Activated CD8-positive, alpha-beta T cell treated with anti-CD3 and anti-CD28 coated beads, Interleukin-2, amount 10 ng/mL, durations not matched to agents 7 days and 5 days (primary cell): ENCODE measurements around the gene EID2. TPM values are rescaled to one million over a fixed set of nuclear protein-coding genes. Genes with fewer than 3 reads are reported as not detected.

ENCODE experiments used
- ATAC-seq: fragments of 150-1000 bp; cut with Tn5 transposase; one replicate; pipeline ENCODE4 v1.10.0; 2021; ENCODE audit warnings: moderate library complexity
- CTCF ChIA-PET: fragments of 350-600 bp; sonication (Branson Sonifier 250); formaldehyde crosslinking; loops from one replicate; lab custom pipeline; 2021; ENCODE audit warnings: antibody characterized with exemption; lab: Charles Lee
- POLR2A ChIA-PET: fragments of 350-600 bp; sonication (Branson Sonifier 250); formaldehyde crosslinking; loops from one replicate; lab custom pipeline; 2021; ENCODE audit warnings: antibody characterized with exemption; lab: Charles Lee
- DNase-seq: peaks from one replicate; pipeline ENCODE4 v3.0.0-alpha.2; 2020
- H3K27ac Mint-ChIP-seq: one replicate; pipeline ENCODE4 v1.8.0; 2021; ENCODE audit warnings: mild to moderate bottlenecking, mixed read lengths
- H3K27me3 Mint-ChIP-seq: one replicate; pipeline ENCODE4 v1.8.0; 2021; ENCODE audit warnings: low read depth, mixed read lengths
- H3K36me3 Mint-ChIP-seq: one replicate; pipeline ENCODE4 v1.8.0; 2021; ENCODE audit warnings: low read depth, mixed read lengths
- H3K4me1 Mint-ChIP-seq: one replicate; pipeline ENCODE4 v1.8.0; 2021; ENCODE audit warnings: low read depth, mixed read lengths
- H3K4me3 Mint-ChIP-seq: one replicate; pipeline ENCODE4 v1.8.0; 2021; ENCODE audit warnings: mild to moderate bottlenecking, mixed read lengths
- H3K9me3 Mint-ChIP-seq: one replicate; pipeline ENCODE4 v1.8.0; 2022; ENCODE audit warnings: mixed read lengths; ENCODE audit not compliant: insufficient read depth
- total RNA-seq, 2 experiments: library from RNA; stranded (reverse); gene quantifications; one replicate each; pipeline ENCODE4 v1.2.3, GENCODE V29; 2021

EID2 gene
- total RNA-seq, 2 experiments from 2014 or later = 18.9 to 19.9 TPM

DNA sequence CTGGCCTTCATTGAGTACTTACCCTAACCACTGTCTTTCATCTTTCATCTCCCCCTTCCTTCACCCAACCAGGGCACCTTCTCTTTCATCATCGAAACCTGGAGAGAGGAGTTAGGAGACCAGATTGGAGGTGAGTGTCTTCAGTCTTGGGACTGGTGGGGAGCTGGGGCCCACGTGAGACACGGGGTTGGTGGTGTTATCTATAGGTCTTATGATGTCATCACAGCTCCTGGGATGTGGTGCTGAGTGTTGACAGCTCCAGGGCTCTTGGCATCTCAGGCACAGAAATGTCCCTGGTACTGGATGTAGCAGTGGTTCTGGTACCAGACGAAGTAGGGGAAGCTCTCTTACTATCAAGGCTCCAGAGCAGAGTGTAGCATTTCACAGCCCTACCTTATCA lies 39.4 kb downstream of the EID2 start:
- ChIA-PET CTCF (interaction anchor here (0.6 to 1.2 kb wide), 5 partner anchors 26 to 109 kb away, joined by 3 to 4 read pairs (median 3); partner anchors contain the start of gene EID2B), POLR2A (no interaction called here)
- H3K9me3 Mint-ChIP-seq = no peaks in the 10 kb centered on the region
- peaks cover 27% of the 10 kb centered on the region for H3K4me1 Mint-ChIP-seq
- DNase-seq (no peak), ATAC-seq (no peak)
- H3K27ac Mint-ChIP-seq = no peak overlapping the region
- peaks cover 59% of the 10 kb centered on the region for H3K27me3 Mint-ChIP-seq
- no peak overlapping the region for H3K4me3 Mint-ChIP-seq
- peaks cover 2% of the 10 kb centered on the region for H3K36me3 Mint-ChIP-seq

DNA sequence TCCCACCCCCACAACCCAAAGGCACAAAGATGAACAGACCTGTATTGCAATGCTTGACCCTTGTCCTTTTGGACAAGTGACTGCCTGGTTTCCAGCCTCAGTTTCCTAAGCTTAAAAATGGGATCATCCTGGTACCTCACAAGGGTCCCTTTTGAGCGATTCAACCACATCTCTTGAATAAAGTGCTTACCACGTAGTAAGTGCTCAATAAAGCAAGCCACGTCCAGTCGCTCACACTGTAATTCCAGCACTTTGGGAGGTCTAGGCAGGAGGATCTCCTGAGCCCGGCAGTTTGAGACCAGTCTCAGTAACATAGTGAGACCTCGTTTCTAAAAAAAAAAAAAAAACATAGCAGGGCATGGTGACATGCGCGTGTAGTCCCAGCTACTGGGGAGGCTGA lies 40.0 kb downstream of the EID2 start:
- POLR2A ChIA-PET = no interaction called here

GRCh38 chr19:39498798-39499642 lies 40.9 kb downstream of the EID2 start, which contains the start of gene DLL3:
TSS of gene DLL3 (plus strand) at chr19:39498947. CDS start at chr19:39498975, 28 bp downstream.
- POLR2A ChIA-PET = interaction anchor here (0.7 to 1.6 kb wide), 4 partner anchors 13 to 63 kb away, joined by 3 read pairs; partner anchors contain the start of gene RPS16
- Mint-ChIP-seq H3K4me3 (peak within 1 kb of the TSS; percentile 18), H3K27me3 (peaks cover 51% of the 10 kb centered on the region), H3K4me1 (peaks cover 27% of the 10 kb centered on the region), H3K36me3 (peaks cover 2% of the 10 kb centered on the region), H3K9me3 (no peaks in the 10 kb centered on the region), H3K27ac (no peak within 1 kb of the TSS)
- DNase-seq (no peak), ATAC-seq (no peak)
- CTCF ChIA-PET = interaction anchor here (1.0 to 2.5 kb wide), 2 partner anchors 20 to 25 kb away, joined by 3 to 6 read pairs; no protein-coding TSS in a partner anchor

More for the DNA sequence above, 40.0 kb downstream of the EID2 start:
- Mint-ChIP-seq H3K4me3 (no peak overlapping the region), H3K4me1 (peaks cover 27% of the 10 kb centered on the region), H3K36me3 (peaks cover 2% of the 10 kb centered on the region), H3K27me3 (peaks cover 58% of the 10 kb centered on the region), H3K9me3 (no peaks in the 10 kb centered on the region), H3K27ac (no peak overlapping the region)
- ATAC-seq (no peak), DNase-seq (no peak)
- CTCF ChIA-PET = interaction anchor here (0.6 to 1.0 kb wide), 3 partner anchors 19 to 32 kb away, joined by 3 read pairs; no protein-coding TSS in a partner anchor

GRCh38 chr19:39497996-39498797 lies 41.8 kb downstream of the EID2 start:
- Mint-ChIP-seq H3K4me1 (peaks cover 20% of the 10 kb centered on the region), H3K9me3 (no peaks in the 10 kb centered on the region), H3K36me3 (peaks cover 2% of the 10 kb centered on the region), H3K27me3 (peaks cover 42% of the 10 kb centered on the region), H3K27ac (no peak overlapping the region), H3K4me3 (peak overlapping the region; percentile 0)
- POLR2A ChIA-PET = interaction anchor here (0.7 to 1.6 kb wide), 3 partner anchors 12 to 63 kb away, joined by 3 read pairs; partner anchors contain the start of gene RPS16
- DNase-seq = peak; percentile 35
- CTCF ChIA-PET = interaction anchor here (0.5 to 2.5 kb wide), 8 partner anchors 10 to 941 kb away, joined by 3 to 6 read pairs (median 4); partner anchors contain the start of gene EID2B
- ATAC-seq = peak; percentile 34

GRCh38 chr19:39497701-39497995 lies 42.3 kb downstream of the EID2 start:
- CTCF ChIA-PET = interaction anchor here (0.5 to 2.5 kb wide), 8 partner anchors 10 to 941 kb away, joined by 3 to 6 read pairs (median 4); partner anchors contain the start of gene EID2B

GRCh38 chr19:39496063-39496462 lies 43.9 kb downstream of the EID2 start:
- H3K4me3 Mint-ChIP-seq = no peak overlapping the region
- POLR2A ChIA-PET = no interaction called here

More at GRCh38 chr19:39497701-39497995, 42.3 kb downstream of the EID2 start:
- Mint-ChIP-seq H3K4me3 (no peak overlapping the region), H3K27me3 (peaks cover 42% of the 10 kb centered on the region), H3K27ac (no peak overlapping the region), H3K9me3 (no peaks in the 10 kb centered on the region), H3K36me3 (peaks cover 4% of the 10 kb centered on the region), H3K4me1 (peaks cover 16% of the 10 kb centered on the region)
- DNase-seq = no peak
- POLR2A ChIA-PET = interaction anchor here (1.6 kb wide), 1 partner anchor 12 kb away, joined by 3 read pairs; no protein-coding TSS in a partner anchor
- no peak for ATAC-seq

DNA sequence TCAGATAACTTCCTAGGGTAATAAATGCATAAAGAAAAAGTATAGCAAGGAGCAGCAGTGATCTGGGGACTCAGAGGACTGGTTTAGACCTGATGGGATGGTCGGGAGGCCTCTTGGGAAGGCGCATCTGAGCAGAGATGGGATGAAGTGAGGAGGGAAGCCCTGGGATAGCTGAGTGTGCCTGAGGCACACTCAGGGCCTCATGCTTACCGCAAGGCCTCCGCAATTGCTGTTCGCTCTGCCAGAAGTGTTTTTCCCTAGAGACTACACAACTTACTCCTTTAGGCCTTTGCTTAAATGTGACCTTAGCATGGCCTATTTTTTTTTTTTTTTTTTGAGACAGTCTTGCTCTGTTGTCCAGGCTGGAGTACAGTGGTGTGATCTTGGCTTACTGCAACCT lies 45.3 kb downstream of the EID2 start:
- Mint-ChIP-seq H3K27ac (no peak overlapping the region), H3K9me3 (no peaks in the 10 kb centered on the region), H3K27me3 (peaks cover 28% of the 10 kb centered on the region), H3K4me3 (no peak overlapping the region), H3K36me3 (peaks cover 6% of the 10 kb centered on the region), H3K4me1 (peaks cover 14% of the 10 kb centered on the region)
- no peak for ATAC-seq
- ChIA-PET POLR2A (no interaction called here), CTCF (no interaction called here)
- DNase-seq = no peak

More at GRCh38 chr19:39496063-39496462, 43.9 kb downstream of the EID2 start:
- Mint-ChIP-seq H3K4me1 (peaks cover 16% of the 10 kb centered on the region), H3K27me3 (peaks cover 38% of the 10 kb centered on the region), H3K36me3 (peaks cover 4% of the 10 kb centered on the region), H3K27ac (no peak overlapping the region), H3K9me3 (no peaks in the 10 kb centered on the region)
- CTCF ChIA-PET = interaction anchor here (1.0 to 1.4 kb wide), 3 partner anchors 16 to 21 kb away, joined by 3 to 4 read pairs (median 3); partner anchors contain the start of gene TIMM50
- ATAC-seq (no peak), DNase-seq (no peak)

GRCh38 chr19:39492788-39493187 lies 47.2 kb downstream of the EID2 start:
- Mint-ChIP-seq H3K36me3 (peaks cover 18% of the 10 kb centered on the region), H3K27me3 (peaks cover 13% of the 10 kb centered on the region), H3K4me3 (no peak overlapping the region), H3K4me1 (no peaks in the 10 kb centered on the region), H3K9me3 (no peaks in the 10 kb centered on the region), H3K27ac (no peak overlapping the region)
- DNase-seq (no peak), ATAC-seq (no peak)
- ChIA-PET POLR2A (no interaction called here), CTCF (no interaction called here)

GRCh38 chr19:39492225-39492624 lies 47.7 kb downstream of the EID2 start:
- DNase-seq (no peak), ATAC-seq (no peak)
- POLR2A ChIA-PET = no interaction called here
- Mint-ChIP-seq H3K27ac (no peak overlapping the region), H3K36me3 (peaks cover 19% of the 10 kb centered on the region), H3K4me3 (no peak overlapping the region), H3K4me1 (no peaks in the 10 kb centered on the region), H3K9me3 (no peaks in the 10 kb centered on the region), H3K27me3 (peaks cover 8% of the 10 kb centered on the region)
- CTCF ChIA-PET = no interaction called here

- Mint-ChIP-seq H3K4me3 (no peak overlapping the region), H3K4me1 (no peaks in the 10 kb centered on the region), H3K36me3 (peaks cover 23% of the 10 kb centered on the region), H3K27ac (no peak overlapping the region), H3K9me3 (no peaks in the 10 kb centered on the region), H3K27me3 (no peaks in the 10 kb centered on the region)
- ChIA-PET POLR2A (no interaction called here), CTCF (no interaction called here)
- DNase-seq (no peak), ATAC-seq (no peak)
Measured at GRCh38 chr19:39489756-39490155, 50.2 kb downstream of the EID2 start.
